Measurements from ENCODE around the gene ATP2C2.

Gene ATP2C2

GRCh38 chr16:84502075-84502474 is 133.7 kb downstream of the ATP2C2 start:
- no peak for DNase-seq

- no peak for DNase-seq
These were observed 134.2 kb downstream of the ATP2C2 start for GRCh38 chr16:84502581-84502980.

- DNase-seq: no peak
These were observed 135.5 kb downstream of the ATP2C2 start for GRCh38 chr16:84503751-84504395.

- DNase-seq: peak; percentile 60
These were observed 136.3 kb downstream of the ATP2C2 start, which contains the start of gene MEAK7 for GRCh38 chr16:84504420-84505248. Gene MEAK7 (minus strand): TSS chr16:84504659. CDS start chr16:84498086, 6,573 bp downstream.

GRCh38 chr16:84505249-84506187 is 137.2 kb downstream of the ATP2C2 start:
- DNase-seq: no peak

- no peak for DNase-seq
These were observed 139.0 kb downstream of the ATP2C2 start for GRCh38 chr16:84507011-84507982.

GRCh38 chr16:84508502-84508901 is 140.2 kb downstream of the ATP2C2 start:
- DNase-seq: no peak

- no peak for DNase-seq
These were observed 141.0 kb downstream of the ATP2C2 start for GRCh38 chr16:84509032-84509950.

GRCh38 chr16:84511180-84511800 is 143.0 kb downstream of the ATP2C2 start:
- peak; percentile 13 for DNase-seq

DNA sequence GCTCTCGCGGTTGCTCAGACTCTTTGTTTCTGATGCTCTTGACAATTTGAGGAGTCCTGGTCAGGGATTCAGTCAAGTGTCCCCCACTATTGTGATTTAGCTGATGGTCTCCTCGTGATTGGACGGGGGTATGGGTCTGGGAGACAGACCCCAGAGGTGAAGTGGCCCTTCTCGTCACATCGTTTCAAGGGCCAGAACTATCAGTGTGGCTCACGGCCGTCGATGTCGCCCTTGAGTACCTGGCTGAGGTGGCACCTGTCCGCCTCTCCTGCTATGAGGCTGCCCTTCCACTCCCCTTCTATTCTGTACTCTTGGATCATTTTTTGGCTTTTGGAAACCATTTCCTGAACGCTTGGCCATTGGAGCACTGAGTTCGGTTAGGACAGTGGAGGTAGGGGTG is 143.5 kb downstream of the ATP2C2 start:
- no peak for DNase-seq

DNA sequence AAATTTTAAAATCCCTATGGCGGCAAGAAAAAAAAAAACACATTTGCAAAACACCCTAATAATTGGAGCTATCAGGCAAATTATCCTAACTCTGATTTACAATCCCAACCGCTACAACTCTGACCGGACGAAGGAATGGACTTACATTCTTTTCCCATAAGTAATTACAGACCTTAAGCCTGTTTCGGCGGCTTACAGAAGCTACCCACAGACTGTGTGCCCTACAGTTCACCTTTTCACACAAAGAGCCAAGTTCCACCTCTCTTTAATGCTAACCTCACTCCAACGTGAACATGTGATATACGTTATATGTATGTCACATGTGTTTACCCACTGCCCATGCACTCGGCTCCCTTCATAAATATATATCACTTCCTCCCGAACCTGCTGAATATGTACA is 144.8 kb downstream of the ATP2C2 start:
- no peak for DNase-seq

- no peak for DNase-seq
These were observed 145.3 kb downstream of the ATP2C2 start for GRCh38 chr16:84513666-84514065.

All from NCI-H2029 treated with DMSO at 0.1 percent for 48 hours (cell line).